Mesendoderm (in vitro differentiated cells): Measurements from ENCODE around the gene CRK. TPM values are rescaled to one million over a fixed set of nuclear protein-coding genes. Genes with fewer than 3 reads are reported as not detected.

Experiments used
- DNase-seq: peaks from one replicate; pipeline ENCODE4 v3.0.0; 2013
- H2AK5ac ChIP-seq: 2 replicates; pipeline ENCODE4 v1.6.1; 2013; ENCODE audit warnings: low read length, inconsistent platforms
- H2BK120ac ChIP-seq: 2 replicates; pipeline ENCODE4 v1.6.1; 2013; ENCODE audit warnings: low read depth, mild to moderate bottlenecking, low read length, moderate library complexity, mixed read lengths
- H2BK15ac ChIP-seq: replicated peaks from 2 replicates; pipeline ENCODE4 v1.6.1; 2013; ENCODE audit warnings: low read depth, mild to moderate bottlenecking, moderate library complexity
- H2BK5ac ChIP-seq: 2 replicates; pipeline ENCODE4 v1.6.1; 2013; ENCODE audit warnings: low read length, inconsistent platforms
- H3K18ac ChIP-seq: 2 replicates; pipeline ENCODE4 v1.6.1; 2013; ENCODE audit warnings: mild to moderate bottlenecking, low read length, mixed read lengths
- H3K23ac ChIP-seq: one replicate; pipeline ENCODE4 v1.6.1; 2013; ENCODE audit warnings: low read length
- H3K27ac ChIP-seq: 2 replicates; pipeline ENCODE4 v1.5.1; 2013; ENCODE audit warnings: low read depth, mild to moderate bottlenecking, inconsistent platforms, low read length, moderate library complexity
- H3K27me3 ChIP-seq: 2 replicates; pipeline ENCODE4 v1.6.1; 2013; ENCODE audit warnings: low read length, control low read depth, mild to moderate bottlenecking, inconsistent platforms; ENCODE audit not compliant: insufficient read depth, poor library complexity
- H3K36me3 ChIP-seq: 2 replicates; pipeline ENCODE4 v1.6.1; 2013; ENCODE audit warnings: low read length, inconsistent platforms; ENCODE audit not compliant: control insufficient read depth, insufficient read depth
- H3K4ac ChIP-seq: one replicate; pipeline ENCODE4 v1.6.1; 2013; ENCODE audit warnings: low read depth, mild to moderate bottlenecking, low read length, moderate library complexity
- H3K4me1 ChIP-seq: 2 replicates; pipeline ENCODE4 v1.6.1; 2013; ENCODE audit warnings: low read depth, low read length, inconsistent platforms; ENCODE audit not compliant: control insufficient read depth
- H3K4me2 ChIP-seq: 2 replicates; pipeline ENCODE4 v1.6.1; 2013; ENCODE audit warnings: low read length
- H3K4me3 ChIP-seq: 2 replicates; pipeline ENCODE4 v1.5.1; 2013; ENCODE audit warnings: mild to moderate bottlenecking, low read length
- H3K56ac ChIP-seq: one replicate; pipeline ENCODE4 v1.6.1; 2013; ENCODE audit warnings: low read length
- H3K79me1 ChIP-seq: 2 replicates; pipeline ENCODE4 v1.6.1; 2013; ENCODE audit warnings: low read length, inconsistent platforms
- H3K79me2 ChIP-seq: 2 replicates; pipeline ENCODE4 v1.6.1; 2013; ENCODE audit warnings: mild to moderate bottlenecking, low read length; ENCODE audit not compliant: control insufficient read depth, insufficient read depth
- H3K9ac ChIP-seq: 2 replicates; pipeline ENCODE4 v1.6.1; 2013; ENCODE audit warnings: low read length, inconsistent platforms
- H4K5ac ChIP-seq: one replicate; pipeline ENCODE4 v1.6.1; 2013; ENCODE audit warnings: low read length
- H4K8ac ChIP-seq: one replicate; pipeline ENCODE4 v1.6.1; 2013; ENCODE audit warnings: low read depth, mild to moderate bottlenecking, control low read depth, low read length, moderate library complexity
- WGBS: extraction: QIAGEN DNeasy Blood & Tissue Kit; methylation state at CpG from one replicate; pipeline ENCODE4 v1.1.7; 2013; ENCODE audit warnings: low lambda C conversion rate, missing lambda C conversion rate; ENCODE audit not compliant: insufficient coverage; ENCODE audit errors: extremely low coverage; 5-methylcytosine and 5-hydroxymethylcytosine counted together
- polyA plus RNA-seq, 2 experiments: library from polyadenylated mRNA; stranded (reverse); fragments of 200-250 nt; gene quantifications; one replicate each; pipeline ENCODE4 v1.2.3, GENCODE V29; 2013

Gene CRK
- 39.1 TPM for polyA plus RNA-seq (2013, experiment 1 of 2)
- 39.0 TPM for polyA plus RNA-seq (2013, experiment 2 of 2)

DNA sequence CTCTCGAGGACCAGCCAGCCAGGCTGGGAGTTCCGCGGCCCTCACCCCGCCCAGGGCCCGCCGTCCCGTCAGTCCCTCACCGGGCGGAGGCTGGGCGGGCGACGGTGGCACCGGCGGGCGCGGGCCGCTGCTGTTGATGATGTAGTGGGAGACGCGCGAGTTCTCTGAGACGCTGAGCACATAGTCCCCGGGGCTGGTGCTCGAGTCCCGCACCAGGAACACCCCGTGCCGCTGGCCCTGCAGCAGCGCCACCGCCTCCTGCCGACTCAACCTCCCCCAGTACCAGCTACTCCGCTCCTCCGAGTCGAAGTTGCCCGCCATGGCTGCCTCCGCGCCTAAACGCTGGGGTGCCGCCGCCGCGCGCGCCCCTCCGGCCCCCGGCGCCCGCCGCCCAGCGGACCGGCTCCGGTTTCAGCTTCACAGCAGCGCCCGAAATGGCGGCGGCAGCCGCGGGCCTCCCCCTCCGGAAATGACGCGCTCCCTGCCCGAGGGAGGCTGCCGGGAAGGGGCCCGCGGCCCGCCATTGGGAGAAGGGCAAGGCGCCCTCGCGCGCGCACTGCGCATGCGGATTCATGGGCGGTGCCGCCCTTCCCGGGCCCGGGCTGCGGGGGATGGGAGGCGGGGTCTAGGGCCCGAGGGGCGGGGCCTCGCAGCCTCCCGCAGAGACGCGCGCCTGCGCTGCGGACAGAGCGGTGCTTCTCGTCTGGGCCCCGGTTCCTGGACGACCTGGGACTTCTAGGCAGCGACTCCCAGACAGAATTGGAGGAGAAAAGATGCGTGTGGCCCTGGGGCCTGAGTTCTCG, at the start of gene CRK:
CRK (minus strand) TSS at position 436 of the 803 bp plus-strand sequence; CDS start at position 321, 115 bp downstream.
- Histone ChIP-seq H3K56ac (peak within 1 kb of the TSS; percentile 98), H3K9ac (peak within 1 kb of the TSS; percentile 98), H2AK5ac (no peak within 1 kb of the TSS), H3K23ac (peak within 1 kb of the TSS; percentile 80), H4K8ac (peak within 1 kb of the TSS; percentile 89), H3K18ac (peak within 1 kb of the TSS; percentile 99), H3K4me3 (peak within 1 kb of the TSS; percentile 97), H3K79me2 (peaks cover 46% of the 10 kb centered on the region), H3K27ac (peak within 1 kb of the TSS; percentile 93), H3K36me3 (peaks cover 1% of the 10 kb centered on the region), H2BK120ac (no peak within 1 kb of the TSS), H3K4me2 (peak within 1 kb of the TSS; percentile 95), H3K4ac (peak within 1 kb of the TSS; percentile 40), H3K27me3 (no peaks in the 10 kb centered on the region), H3K4me1 (peaks cover 2% of the 10 kb centered on the region), H4K5ac (no peak within 1 kb of the TSS), H2BK5ac (no peak within 1 kb of the TSS), H2BK15ac (no peak within 1 kb of the TSS), H3K79me1 (peaks cover 4% of the 10 kb centered on the region)
- peak; percentile 97 for DNase-seq
- WGBS = no CpG with 5 or more reads among the region's 93 CpGs

GRCh38 chr17:1505586-1505985, 49.6 kb upstream of the CRK start:
- H3K27ac ChIP-seq = no peak overlapping the region
- no peak overlapping the region for H3K4me3 ChIP-seq
- H3K56ac ChIP-seq = no peak overlapping the region
- no peak overlapping the region for H3K23ac ChIP-seq
- no peak overlapping the region for H4K5ac ChIP-seq
- no peaks in the 10 kb centered on the region for H3K79me2 ChIP-seq
- no peak overlapping the region for H3K4me2 ChIP-seq
- H2BK5ac ChIP-seq = no peak overlapping the region
- no peak overlapping the region for H2BK120ac ChIP-seq
- no peak overlapping the region for H2BK15ac ChIP-seq
- H4K8ac ChIP-seq = no peak overlapping the region
- H3K9ac ChIP-seq = no peak overlapping the region
- no peaks in the 10 kb centered on the region for H3K4me1 ChIP-seq
- no peaks in the 10 kb centered on the region for H3K27me3 ChIP-seq
- no CpG with 5 or more reads among the region's 5 CpGs for whole genome bisulfite sequencing
- no peaks in the 10 kb centered on the region for H3K36me3 ChIP-seq
- no peak overlapping the region for H2AK5ac ChIP-seq
- H3K79me1 ChIP-seq = no peaks in the 10 kb centered on the region
- H3K18ac ChIP-seq = no peak overlapping the region
- DNase-seq = no peak
- no peak overlapping the region for H3K4ac ChIP-seq

DNA sequence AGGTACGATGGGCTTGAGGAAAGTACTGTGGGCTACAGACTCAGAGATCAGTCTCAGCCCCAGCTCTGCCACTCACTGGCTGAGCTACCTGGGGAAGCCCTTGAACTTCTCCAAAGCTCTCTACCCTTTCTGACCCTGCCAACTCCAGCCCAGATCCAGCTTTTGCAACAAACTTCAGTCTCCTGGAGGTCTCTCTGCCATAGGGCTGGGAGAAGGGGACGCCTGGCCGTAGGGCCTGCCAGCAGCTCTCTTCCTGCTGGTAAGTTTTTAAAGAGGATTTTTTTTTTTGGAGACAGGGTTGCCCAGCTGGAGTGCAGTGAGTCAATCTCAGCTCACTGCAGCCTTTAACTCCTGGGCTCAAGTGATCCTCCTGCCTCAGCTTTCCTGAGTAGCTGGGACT, 48.8 kb upstream of the CRK start:
- H3K27me3 ChIP-seq = no peaks in the 10 kb centered on the region
- H4K5ac ChIP-seq = no peak overlapping the region
- no peak overlapping the region for H4K8ac ChIP-seq
- no peak overlapping the region for H2BK5ac ChIP-seq
- no peak overlapping the region for H3K18ac ChIP-seq
- no CpG with 5 or more reads among the region's 3 CpGs for WGBS
- H3K4me1 ChIP-seq = no peaks in the 10 kb centered on the region
- H3K56ac ChIP-seq = no peak overlapping the region
- no peak overlapping the region for H3K23ac ChIP-seq
- no peaks in the 10 kb centered on the region for H3K36me3 ChIP-seq
- H3K79me1 ChIP-seq = no peaks in the 10 kb centered on the region
- H2BK15ac ChIP-seq = no peak overlapping the region
- no peak overlapping the region for H3K9ac ChIP-seq
- H3K27ac ChIP-seq = no peak overlapping the region
- no peak overlapping the region for H2BK120ac ChIP-seq
- H3K4me3 ChIP-seq = no peak overlapping the region
- H3K79me2 ChIP-seq = no peaks in the 10 kb centered on the region
- no peak for DNase-seq
- H2AK5ac ChIP-seq = no peak overlapping the region
- H3K4ac ChIP-seq = no peak overlapping the region
- no peak overlapping the region for H3K4me2 ChIP-seq

DNA sequence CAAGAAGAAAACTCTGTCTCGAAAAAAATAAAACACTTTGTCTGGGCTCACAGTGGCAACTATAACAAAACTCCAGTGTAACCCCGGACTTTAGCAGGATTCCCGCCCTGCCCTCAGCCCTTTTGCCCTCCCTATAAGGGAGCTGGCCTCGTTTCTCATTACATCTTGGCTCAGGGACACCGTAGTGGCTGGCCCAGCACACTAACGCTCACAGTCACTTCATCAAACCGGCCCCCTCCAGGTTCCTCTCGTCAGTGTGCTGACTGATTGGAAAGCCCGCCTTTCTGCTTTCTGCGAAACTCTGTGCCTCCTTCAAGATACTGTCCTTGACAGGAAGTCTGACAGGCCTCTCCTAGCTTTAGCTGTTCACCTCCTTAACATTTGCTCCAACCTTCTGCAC, 47.7 kb upstream of the CRK start:
- Histone ChIP-seq H3K27me3 (no peaks in the 10 kb centered on the region), H3K4ac (no peak overlapping the region), H3K27ac (no peak overlapping the region), H2BK120ac (no peak overlapping the region), H3K4me2 (no peak overlapping the region), H2AK5ac (no peak overlapping the region), H3K4me3 (no peak overlapping the region), H3K23ac (no peak overlapping the region), H4K8ac (no peak overlapping the region), H2BK5ac (no peak overlapping the region), H3K56ac (no peak overlapping the region), H3K79me2 (no peaks in the 10 kb centered on the region), H3K18ac (no peak overlapping the region), H4K5ac (no peak overlapping the region), H3K36me3 (no peaks in the 10 kb centered on the region), H3K4me1 (no peaks in the 10 kb centered on the region), H3K9ac (no peak overlapping the region), H2BK15ac (no peak overlapping the region), H3K79me1 (no peaks in the 10 kb centered on the region)
- no peak for DNase-seq
- no CpG with 5 or more reads among the region's 10 CpGs for WGBS

- Histone ChIP-seq H2AK5ac (no peak overlapping the region), H3K4me2 (no peak overlapping the region), H3K23ac (no peak overlapping the region), H4K8ac (no peak overlapping the region), H3K18ac (no peak overlapping the region), H3K9ac (no peak overlapping the region), H4K5ac (no peak overlapping the region), H3K79me2 (no peaks in the 10 kb centered on the region), H3K4me3 (no peak overlapping the region), H3K36me3 (peaks cover 2% of the 10 kb centered on the region), H3K4ac (no peak overlapping the region), H2BK120ac (no peak overlapping the region), H3K27ac (no peak overlapping the region), H3K56ac (no peak overlapping the region), H2BK15ac (no peak overlapping the region), H3K27me3 (no peaks in the 10 kb centered on the region), H3K79me1 (no peaks in the 10 kb centered on the region), H3K4me1 (no peaks in the 10 kb centered on the region), H2BK5ac (no peak overlapping the region)
- DNase-seq = no peak
- no CpG with 5 or more reads among the region's 9 CpGs for WGBS
Observed at GRCh38 chr17:1498869-1499268, 42.8 kb upstream of the CRK start.
